Spleen (tissue), 11 donors: ENCODE results near the gene SAMD8. TPM values are rescaled to one million over a fixed set of nuclear protein-coding genes. Genes with fewer than 3 reads are reported as not detected.
A peak's percentile ranks its signal among the peaks of the same experiment; 100 is the strongest.
"Not testable (repeated sequence)": the region's sequence is repeated elsewhere in the genome, so short reads cannot be mapped to it uniquely, and the experiment has no call there.

Source experiments
- DNase-seq: peaks from one replicate; pipeline ENCODE4 v3.0.0-alpha.2; 2020
- H3K27ac ChIP-seq, 8 donors: fragments of 200-600 bp; sonication (generic) in 7 of 8; 1 replicate in 4 of 8; 2 replicates in 4 of 8; pipeline versions ENCODE4 v1.5.0 to v1.8.0; 2016 to 2021; ENCODE audit warnings: inconsistent platforms in 4 of 8, mild to moderate bottlenecking in 4 of 8, moderate library complexity in 1 of 8
- H3K27me3 ChIP-seq, 7 donors: fragments of 200-600 bp; sonication (generic) in 6 of 7; replicated peaks in 1 of 7; 1 replicate in 4 of 7; 2 replicates in 3 of 7; pipeline versions ENCODE4 v1.5.0 to v1.8.0; 2016 to 2021; ENCODE audit warnings: inconsistent platforms in 3 of 7, mild to moderate bottlenecking in 1 of 7
- H3K36me3 ChIP-seq, 6 donors: fragments of 200-600 bp; sonication (generic) in 5 of 6; 1 replicate in 4 of 6; 2 replicates in 2 of 6; pipeline versions ENCODE4 v1.5.0 to v1.8.0; 2016 to 2021; ENCODE audit warnings: inconsistent platforms in 2 of 6
- H3K4me1 ChIP-seq, 6 donors: fragments of 200-600 bp; sonication (generic) in 5 of 6; 1 replicate in 3 of 6; 2 replicates in 3 of 6; pipeline versions ENCODE4 v1.5.0 to v1.8.0; 2016 to 2021; ENCODE audit warnings: inconsistent platforms in 3 of 6
- H3K4me3 ChIP-seq, 8 donors: fragments of 200-600 bp; sonication (generic) in 7 of 8; 1 replicate in 4 of 8; 2 replicates in 4 of 8; pipeline versions ENCODE4 v1.5.0 to v1.8.0; 2016 to 2021; ENCODE audit warnings: inconsistent platforms in 4 of 8, mild to moderate bottlenecking in 4 of 8, moderate library complexity in 2 of 8
- H3K9me3 ChIP-seq, 8 donors: fragments of 200-600 bp; sonication (generic) in 7 of 8; 1 replicate in 4 of 8; 2 replicates in 4 of 8; pipeline versions ENCODE4 v1.5.0 to v1.8.0; 2016 to 2021; ENCODE audit warnings: inconsistent platforms in 4 of 8
- CTCF ChIP-seq, 11 experiments: fragments of 200-600 bp in 7 of 11; fragments of 450-650 bp in 4 of 11; sonication (generic) in 4 of 11; IDR thresholded peaks in 8 of 11; conservative IDR thresholded peaks in 3 of 11; 1 replicate in 7 of 11; 2 replicates in 4 of 11; pipeline versions ENCODE4 v1.4.0 to v1.8.0; 2016 to 2021; ENCODE audit warnings: antibody characterized with exemption in 11 of 11, inconsistent platforms in 4 of 11, mild to moderate bottlenecking in 1 of 11
- POLR2A ChIP-seq, 3 donors: fragments of 450-650 bp; IDR thresholded peaks; one replicate each; pipeline ENCODE4 v1.5.1; 2017; ENCODE audit warnings: antibody characterized with exemption in 3 of 3, mild to moderate bottlenecking in 1 of 3
- POLR2AphosphoS5 ChIP-seq, 3 donors: sonication (generic); formaldehyde crosslinking; IDR thresholded peaks; one replicate each; pipeline ENCODE4 v1.5.1; 2017; ENCODE audit warnings: antibody characterized with exemption in 3 of 3
- WGBS, 5 donors: extraction: QIAGEN DNeasy Blood & Tissue Kit in 3 of 5; methylation state at CpG; one replicate each; pipeline versions ENCODE4 v1.1.5 to v1.1.7; 2013 to 2018; 5-methylcytosine and 5-hydroxymethylcytosine counted together
- intact Hi-C: fragments of 100-400 bp; cut with DNase I; formaldehyde crosslinking; loops from one replicate; pipeline ENCODE4 v1.15.0; 2023; ENCODE audit warnings: low total_unique reads
- polyA plus RNA-seq, 3 donors: library from polyadenylated mRNA; stranded (reverse); fragments of 200-250 nt; gene quantifications; one replicate each; pipeline ENCODE4 v1.2.1, GENCODE V29; 2013
- total RNA-seq, 7 donors: library from RNA; depleted of rRNA in 3 of 7; stranded (reverse); fragments of >200 nt in 3 of 7; fragmentation: NEBNext Ultra II Directional in 4 of 7; extraction: Animal tissue kit (Norgen Biotek cat#: 25700) in 4 of 7; gene quantifications; one replicate each; pipeline versions ENCODE4 v1.1.0 to v1.2.1, GENCODE V29; 2016 to 2021
- donor health status: healthy with polysubstance abuse.
- donor health status: DM: no; HTN: no; CAD: no; lungs with moderate emphysema.
- donor health status: DM: no; HTN: no; CAD: no.
- donor health status: Bipolar disorder and iron deficiency.
- donor health status: healthy.
- donor health status: DM: no; HTN: no; CAD: no.
- donor health status: DM: yes; HTN: yes; CAD: no.

Gene SAMD8
- total and polyA plus RNA-seq, 10 donors, result 4.1 to 35.1 (median 25.2) TPM

GRCh38 chr10:75195035-75195763 is 83.7 kb downstream of the SAMD8 start:
- WGBS, 5 donors, result 88 to 99% (median 94%) methylated on average over 6 of the region's 6 CpGs
- Histone ChIP-seq H3K36me3 (peaks cover 0 to 10% (median 0%) of the 10 kb centered on the region in 6 donors), H3K4me1 (peaks cover 0 to 24% (median 0%) of the 10 kb centered on the region in 6 donors), H3K9me3 (no peaks in the 10 kb centered on the region), H3K27me3 (no peaks in the 10 kb centered on the region), H3K27ac (no peak overlapping the region), H3K4me3 (no peak overlapping the region)
- no peak for TF ChIP-seq CTCF (IDR thresholded peaks at IDR 0.05 in 8 of 11, conservative IDR thresholded peaks at IDR 0.05 in 3 of 11)
- TF ChIP-seq POLR2AphosphoS5 (IDR thresholded peaks at IDR 0.05), result no peak
- no peak for TF ChIP-seq POLR2A (IDR thresholded peaks at IDR 0.05)
- intact Hi-C loops, result no loop called here
- no peak for DNase-seq

GRCh38 chr10:75197066-75197465 is 85.6 kb downstream of the SAMD8 start:
- intact Hi-C loops, result no loop called here
- Histone ChIP-seq H3K36me3 (peaks cover 0 to 10% (median 0%) of the 10 kb centered on the region in 6 donors), H3K27me3 (no peaks in the 10 kb centered on the region), H3K4me3 (no peak overlapping the region), H3K27ac (no peak overlapping the region), H3K9me3 (no peaks in the 10 kb centered on the region), H3K4me1 (peaks cover 0 to 18% (median 0%) of the 10 kb centered on the region in 6 donors)
- TF ChIP-seq POLR2AphosphoS5 (IDR thresholded peaks at IDR 0.05), result no peak
- TF ChIP-seq CTCF (IDR thresholded peaks at IDR 0.05 in 8 of 11, conservative IDR thresholded peaks at IDR 0.05 in 3 of 11), result no peak
- no peak for TF ChIP-seq POLR2A (IDR thresholded peaks at IDR 0.05)
- WGBS, 5 donors, result 85 to 93% (median 89%) methylated on average over 2 to 3 of the region's 3 CpGs
- no peak for DNase-seq

GRCh38 chr10:75197906-75198305 is 86.5 kb downstream of the SAMD8 start:
- Histone ChIP-seq H3K4me1 (peaks cover 0 to 15% (median 0%) of the 10 kb centered on the region in 6 donors), H3K4me3 (no peak overlapping the region), H3K9me3 (no peaks in the 10 kb centered on the region), H3K27ac (peak overlapping the region in 1 of 8 donors; percentile 13), H3K36me3 (peaks cover 0 to 1% (median 0%) of the 10 kb centered on the region in 6 donors), H3K27me3 (no peaks in the 10 kb centered on the region)
- DNase-seq, result no peak
- intact Hi-C loops, result no loop called here
- TF ChIP-seq POLR2A (IDR thresholded peaks at IDR 0.05) (no peak), CTCF (IDR thresholded peaks at IDR 0.05 in 8 of 11, conservative IDR thresholded peaks at IDR 0.05 in 3 of 11) (no peak), POLR2AphosphoS5 (IDR thresholded peaks at IDR 0.05) (no peak)
- 73 to 89% (median 78%) methylated on average over 1 to 2 of the region's 2 CpGs for WGBS, 5 donors

GRCh38 chr10:75199949-75200348 is 88.5 kb downstream of the SAMD8 start:
- H3K9me3 ChIP-seq, intact Hi-C loops, H3K27ac ChIP-seq, H3K27me3 ChIP-seq, DNase-seq, H3K4me3 ChIP-seq, H3K36me3 ChIP-seq: not testable (repeated sequence)
- H3K4me1 ChIP-seq, result peaks cover 0 to 15% (median 0%) of the 10 kb centered on the region in 6 donors
- 94 to 98% (median 97%) methylated on average over 6 of the region's 6 CpGs for WGBS, 5 donors
